Activated CD8-positive, alpha-beta T cell treated with anti-CD3 and anti-CD28 coated beads for 36 hours (primary cell): ENCODE results near the gene GOLGA2. TPM values are rescaled to one million over a fixed set of nuclear protein-coding genes. Genes with fewer than 3 reads are reported as not detected.

Source experiments
- ATAC-seq: fragments of 200-7000 bp; cut with Tn5 transposase; one replicate; pipeline ENCODE4 v1.10.0; 2021; ENCODE audit warnings: mild to moderate bottlenecking, moderate library complexity
- CTCF ChIA-PET: fragments of 350-600 bp; sonication (Branson Sonifier 250); formaldehyde crosslinking; loops from one replicate; lab custom pipeline; 2021; ENCODE audit warnings: antibody characterized with exemption; lab: Charles Lee
- POLR2A ChIA-PET: fragments of 350-600 bp; sonication (Branson Sonifier 250); formaldehyde crosslinking; loops from one replicate; lab custom pipeline; 2021; ENCODE audit warnings: antibody characterized with exemption; lab: Charles Lee
- DNase-seq: peaks from one replicate; pipeline ENCODE4 v3.0.0-alpha.2; 2020
- H3K27ac Mint-ChIP-seq: one replicate; pipeline ENCODE4 v1.8.0; 2021; ENCODE audit warnings: mild to moderate bottlenecking, mixed read lengths
- H3K27me3 Mint-ChIP-seq: one replicate; pipeline ENCODE4 v1.8.0; 2021; ENCODE audit warnings: mixed read lengths
- H3K36me3 Mint-ChIP-seq: one replicate; pipeline ENCODE4 v1.8.0; 2021; ENCODE audit warnings: low read depth, mixed read lengths
- H3K4me1 Mint-ChIP-seq: one replicate; pipeline ENCODE4 v1.8.0; 2021; ENCODE audit warnings: low read depth, mixed read lengths
- H3K4me3 Mint-ChIP-seq: one replicate; pipeline ENCODE4 v1.8.0; 2021; ENCODE audit warnings: mild to moderate bottlenecking, moderate library complexity, mixed read lengths
- H3K9me3 Mint-ChIP-seq: one replicate; pipeline ENCODE4 v1.8.0; 2021; ENCODE audit warnings: mixed read lengths
- CTCF ChIP-seq: fragments of 200-600 bp; IDR thresholded peaks from one replicate; pipeline ENCODE4 v1.8.0; 2022; ENCODE audit warnings: antibody characterized with exemption, mild to moderate bottlenecking
- intact Hi-C: fragments of 100-400 bp; cut with micrococcal nuclease; formaldehyde crosslinking; loops from one replicate; pipeline ENCODE4 v1.10.0; 2022
- total RNA-seq, 2 experiments: library from RNA; stranded (reverse); gene quantifications; one replicate each; pipeline ENCODE4 v1.2.3, GENCODE V29; 2021

The GOLGA2 gene
- total RNA-seq, 2 experiments from 2014 or later = 29.8 to 34.6 TPM

GRCh38 chr9:128258326-128258725, 17.5 kb downstream of the GOLGA2 start:
- peaks cover 18% of the 10 kb centered on the region for H3K36me3 Mint-ChIP-seq
- no peak for TF ChIP-seq CTCF
- H3K4me1 Mint-ChIP-seq = no peaks in the 10 kb centered on the region

GRCh38 chr9:128257907-128258306, 17.9 kb downstream of the GOLGA2 start:
- Mint-ChIP-seq H3K27me3 (no peaks in the 10 kb centered on the region), H3K27ac (no peak overlapping the region), H3K4me3 (no peak overlapping the region), H3K4me1 (no peaks in the 10 kb centered on the region), H3K36me3 (peaks cover 18% of the 10 kb centered on the region), H3K9me3 (no peaks in the 10 kb centered on the region)
- CTCF ChIA-PET = no interaction called here
- TF ChIP-seq CTCF = no peak
- ATAC-seq = no peak
- intact Hi-C loops = no loop called here
- POLR2A ChIA-PET = no interaction called here
- no peak for DNase-seq

More at GRCh38 chr9:128258326-128258725, 17.5 kb downstream of the GOLGA2 start:
- Mint-ChIP-seq H3K27me3 (no peaks in the 10 kb centered on the region), H3K4me3 (no peak overlapping the region), H3K9me3 (no peaks in the 10 kb centered on the region), H3K27ac (no peak overlapping the region)
- no peak for ATAC-seq
- ChIA-PET CTCF (no interaction called here), POLR2A (interaction anchor here (0.7 kb wide), 1 partner anchor 754 kb away, joined by 3 read pairs; no protein-coding TSS in a partner anchor)
- intact Hi-C loops = no loop called here
- DNase-seq = no peak

- Mint-ChIP-seq H3K27ac (no peak overlapping the region), H3K36me3 (peaks cover 14% of the 10 kb centered on the region), H3K4me3 (no peak overlapping the region), H3K4me1 (no peaks in the 10 kb centered on the region), H3K9me3 (no peaks in the 10 kb centered on the region), H3K27me3 (no peaks in the 10 kb centered on the region)
- POLR2A ChIA-PET = no interaction called here
- CTCF ChIA-PET = no interaction called here
- no peak for DNase-seq
- no peak for ATAC-seq
- intact Hi-C loops = no loop called here
- TF ChIP-seq CTCF = no peak
Measured at GRCh38 chr9:128257086-128257825, 18.6 kb downstream of the GOLGA2 start.

- DNase-seq (peak; percentile 78), ATAC-seq (no peak)
- Mint-ChIP-seq H3K36me3 (peaks cover 3% of the 10 kb centered on the region), H3K9me3 (no peaks in the 10 kb centered on the region), H3K27ac (no peak overlapping the region), H3K4me3 (no peak overlapping the region), H3K27me3 (peaks cover 5% of the 10 kb centered on the region), H3K4me1 (peaks cover 6% of the 10 kb centered on the region)
- ChIA-PET CTCF (interaction anchor here (0.5 to 3.9 kb wide), 22 partner anchors 10 to 184 kb away, joined by 3 to 19 read pairs (median 3); partner anchors contain the start of genes GOLGA2 and SWI5), POLR2A (interaction anchor here (0.8 to 0.9 kb wide), 2 partner anchors 66 to 71 kb away, joined by 3 to 4 read pairs; no protein-coding TSS in a partner anchor)
- TF ChIP-seq CTCF = peak; percentile 94
- intact Hi-C loops = no loop called here
Measured at GRCh38 chr9:128254855-128255759, 20.7 kb downstream of the GOLGA2 start.
